Measurements from ENCODE around the gene TUBD1. TPM values are rescaled to one million over a fixed set of nuclear protein-coding genes. Genes with fewer than 3 reads are reported as not detected.

TUBD1 gene
- total and polyA plus RNA-seq, 2 of the 13 experiments (the other 11 are each of a cell fraction or from before 2014, with no cell fraction given), result 18.2 to 25.9 TPM

DNA sequence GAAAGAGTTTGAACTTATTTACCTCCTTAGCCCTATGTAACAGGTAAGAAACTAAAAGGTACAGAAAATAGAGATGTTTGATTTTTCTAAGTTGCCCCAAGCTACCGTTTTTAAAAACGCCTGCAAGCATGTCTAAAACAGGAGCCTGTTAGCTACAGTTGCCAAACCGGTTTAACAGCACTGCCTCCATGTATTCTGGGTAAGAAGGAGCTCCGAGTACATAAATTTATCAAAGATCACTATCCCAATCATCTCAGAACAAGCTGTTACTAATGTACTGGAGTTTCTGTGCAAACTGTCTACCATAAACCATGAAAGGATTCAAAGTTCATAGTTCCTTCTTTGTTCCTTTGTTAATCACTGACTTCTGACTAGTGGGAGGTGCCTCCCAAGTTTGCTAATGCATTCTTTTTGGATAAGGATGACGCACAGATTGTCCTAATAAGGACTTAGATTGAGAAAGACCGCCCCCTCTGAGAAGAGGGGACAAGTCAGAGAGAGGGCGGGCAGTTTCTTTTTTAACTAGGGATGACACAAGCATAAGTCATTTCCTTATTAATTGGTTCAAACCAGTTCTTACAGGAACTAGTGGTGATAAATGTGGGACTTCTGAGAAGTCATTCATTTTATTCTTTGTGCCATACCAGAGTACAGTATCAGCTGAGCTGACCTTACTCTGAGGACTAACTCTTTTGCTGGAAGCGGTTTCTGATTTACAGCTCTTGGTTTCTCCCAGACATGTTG is 55.3 kb downstream of the TUBD1 start (continued):
- TF ChIP-seq ZUFSP (CRISPR knock-in tag; IDR thresholded peaks at IDR 0.05; ENCODE audit: borderline replicate concordance), result no peak
- peak; percentile 81 for TF ChIP-seq KAT8 (CRISPR knock-in tag; IDR thresholded peaks at IDR 0.05)
- TF ChIP-seq SOX13 (IDR thresholded peaks at IDR 0.05), result peak; percentile 84
- TF ChIP-seq SOX13 (CRISPR knock-in tag; conservative IDR thresholded peaks at IDR 0.05 in 1 of 2, IDR thresholded peaks at IDR 0.05 in 1 of 2), result peak in 1 of 2 experiments; percentile 99; a peak in 2 of 4 replicates
- TF ChIP-seq KAT2B (IDR thresholded peaks at IDR 0.05; ENCODE audit: borderline replicate concordance, low read depth, low read length), result no peak
- TF ChIP-seq ZNF720 (CRISPR knock-in tag; IDR thresholded peaks at IDR 0.05), result no peak
- peak; percentile 58 for TF ChIP-seq PHF5A (CRISPR knock-in tag; IDR thresholded peaks at IDR 0.05; ENCODE audit: low read depth, unreplicated experiment)
- TF ChIP-seq PBX2 (CRISPR knock-in tag; IDR thresholded peaks at IDR 0.05), result no peak
- TF ChIP-seq ZNF280D (CRISPR knock-in tag; IDR thresholded peaks at IDR 0.05), result peak; percentile 11; the same call in 1 of the 2 replicates
- peak; percentile 90 to 100 for TF ChIP-seq POLR2A (IDR thresholded peaks at IDR 0.05; ENCODE audit: insufficient read depth in 1 of 2, low read depth in 2 of 2, low read length in 2 of 2)
- TF ChIP-seq, protein P1, sequence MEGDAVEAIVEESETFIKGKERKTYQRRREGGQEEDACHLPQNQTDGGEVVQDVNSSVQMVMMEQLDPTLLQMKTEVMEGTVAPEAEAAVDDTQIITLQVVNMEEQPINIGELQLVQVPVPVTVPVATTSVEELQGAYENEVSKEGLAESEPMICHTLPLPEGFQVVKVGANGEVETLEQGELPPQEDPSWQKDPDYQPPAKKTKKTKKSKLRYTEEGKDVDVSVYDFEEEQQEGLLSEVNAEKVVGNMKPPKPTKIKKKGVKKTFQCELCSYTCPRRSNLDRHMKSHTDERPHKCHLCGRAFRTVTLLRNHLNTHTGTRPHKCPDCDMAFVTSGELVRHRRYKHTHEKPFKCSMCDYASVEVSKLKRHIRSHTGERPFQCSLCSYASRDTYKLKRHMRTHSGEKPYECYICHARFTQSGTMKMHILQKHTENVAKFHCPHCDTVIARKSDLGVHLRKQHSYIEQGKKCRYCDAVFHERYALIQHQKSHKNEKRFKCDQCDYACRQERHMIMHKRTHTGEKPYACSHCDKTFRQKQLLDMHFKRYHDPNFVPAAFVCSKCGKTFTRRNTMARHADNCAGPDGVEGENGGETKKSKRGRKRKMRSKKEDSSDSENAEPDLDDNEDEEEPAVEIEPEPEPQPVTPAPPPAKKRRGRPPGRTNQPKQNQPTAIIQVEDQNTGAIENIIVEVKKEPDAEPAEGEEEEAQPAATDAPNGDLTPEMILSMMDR (CRISPR knock-in tag; IDR thresholded peaks at IDR 0.05), result no peak
- TF ChIP-seq ZNF839 (CRISPR knock-in tag; IDR thresholded peaks at IDR 0.05; ENCODE audit: borderline replicate concordance), result no peak
- TF ChIP-seq, protein P2, sequence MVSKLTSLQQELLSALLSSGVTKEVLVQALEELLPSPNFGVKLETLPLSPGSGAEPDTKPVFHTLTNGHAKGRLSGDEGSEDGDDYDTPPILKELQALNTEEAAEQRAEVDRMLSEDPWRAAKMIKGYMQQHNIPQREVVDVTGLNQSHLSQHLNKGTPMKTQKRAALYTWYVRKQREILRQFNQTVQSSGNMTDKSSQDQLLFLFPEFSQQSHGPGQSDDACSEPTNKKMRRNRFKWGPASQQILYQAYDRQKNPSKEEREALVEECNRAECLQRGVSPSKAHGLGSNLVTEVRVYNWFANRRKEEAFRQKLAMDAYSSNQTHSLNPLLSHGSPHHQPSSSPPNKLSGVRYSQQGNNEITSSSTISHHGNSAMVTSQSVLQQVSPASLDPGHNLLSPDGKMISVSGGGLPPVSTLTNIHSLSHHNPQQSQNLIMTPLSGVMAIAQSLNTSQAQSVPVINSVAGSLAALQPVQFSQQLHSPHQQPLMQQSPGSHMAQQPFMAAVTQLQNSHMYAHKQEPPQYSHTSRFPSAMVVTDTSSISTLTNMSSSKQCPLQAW (CRISPR knock-in tag; IDR thresholded peaks at IDR 0.05), result peak; percentile 89
- TF ChIP-seq MIXL1 (CRISPR knock-in tag; IDR thresholded peaks at IDR 0.05), result peak; percentile 99
- TF ChIP-seq ZNF296 (CRISPR knock-in tag; conservative IDR thresholded peaks at IDR 0.05), result no peak
- peak; percentile 71 for TF ChIP-seq RFXANK (CRISPR knock-in tag; IDR thresholded peaks at IDR 0.05)
- TF ChIP-seq RFX5 (IDR thresholded peaks at IDR 0.05; ENCODE audit: low read depth, low read length), result no peak
- TF ChIP-seq ATF1 (CRISPR knock-in tag; IDR thresholded peaks at IDR 0.05), result peak; percentile 92
- no peak for TF ChIP-seq ZNF644 (CRISPR knock-in tag; IDR thresholded peaks at IDR 0.05; ENCODE audit: low read depth)
- peak; percentile 70 for TF ChIP-seq KDM6A (CRISPR knock-in tag; IDR thresholded peaks at IDR 0.05; ENCODE audit: low read depth)
- peak; percentile 85 for TF ChIP-seq HMG20A (CRISPR knock-in tag; IDR thresholded peaks at IDR 0.05; ENCODE audit: borderline replicate concordance)
- no peak; the same call in 1 of the 2 replicates for TF ChIP-seq YEATS4 (CRISPR knock-in tag; IDR thresholded peaks at IDR 0.05; ENCODE audit: borderline replicate concordance)
